Epidermal melanocyte (primary cell): ENCODE measurements around the gene GALR3.
"Not testable (repeated sequence)": the region's sequence is repeated elsewhere in the genome, so short reads cannot be mapped to it uniquely, and the experiment has no call there.

ENCODE experiments used
- DNase-seq: peaks from one replicate; pipeline ENCODE4 v3.0.0; 2011; ENCODE audit warnings: low spot score; ENCODE audit not compliant: insufficient read length

GALR3 gene, protein sequence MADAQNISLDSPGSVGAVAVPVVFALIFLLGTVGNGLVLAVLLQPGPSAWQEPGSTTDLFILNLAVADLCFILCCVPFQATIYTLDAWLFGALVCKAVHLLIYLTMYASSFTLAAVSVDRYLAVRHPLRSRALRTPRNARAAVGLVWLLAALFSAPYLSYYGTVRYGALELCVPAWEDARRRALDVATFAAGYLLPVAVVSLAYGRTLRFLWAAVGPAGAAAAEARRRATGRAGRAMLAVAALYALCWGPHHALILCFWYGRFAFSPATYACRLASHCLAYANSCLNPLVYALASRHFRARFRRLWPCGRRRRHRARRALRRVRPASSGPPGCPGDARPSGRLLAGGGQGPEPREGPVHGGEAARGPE

DNA sequence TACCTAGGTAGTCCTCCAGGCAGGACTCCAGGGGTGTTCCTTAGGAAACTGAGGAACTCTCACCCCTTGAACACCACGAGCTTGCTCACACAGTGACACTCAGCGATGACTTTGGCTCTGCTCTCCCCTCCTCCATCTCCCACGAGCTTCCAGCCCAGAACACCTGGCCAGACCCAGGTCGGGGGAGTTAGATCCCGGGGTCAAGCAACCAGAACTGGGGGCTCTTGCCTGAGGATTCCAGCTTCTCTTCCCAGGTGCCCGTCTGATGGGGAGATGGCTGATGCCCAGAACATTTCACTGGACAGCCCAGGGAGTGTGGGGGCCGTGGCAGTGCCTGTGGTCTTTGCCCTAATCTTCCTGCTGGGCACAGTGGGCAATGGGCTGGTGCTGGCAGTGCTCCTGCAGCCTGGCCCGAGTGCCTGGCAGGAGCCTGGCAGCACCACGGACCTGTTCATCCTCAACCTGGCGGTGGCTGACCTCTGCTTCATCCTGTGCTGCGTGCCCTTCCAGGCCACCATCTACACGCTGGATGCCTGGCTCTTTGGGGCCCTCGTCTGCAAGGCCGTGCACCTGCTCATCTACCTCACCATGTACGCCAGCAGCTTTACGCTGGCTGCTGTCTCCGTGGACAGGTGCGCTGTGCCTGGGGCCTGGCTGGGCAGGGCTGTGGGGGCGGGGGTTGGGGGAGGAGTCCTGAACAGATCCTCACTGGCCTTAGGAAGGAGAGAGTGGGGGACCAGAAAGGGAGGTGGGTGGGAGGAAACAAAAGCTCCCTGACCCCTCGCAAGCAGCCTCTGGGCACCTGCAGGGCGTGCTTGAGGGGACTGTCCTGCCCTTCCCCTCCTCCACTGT is at the start of gene GALR3:
Gene GALR3, plus strand, starts transcription at position 249 of the 852 bp plus-strand sequence. Its CDS starts 25 bp downstream, at position 274.
- DNase-seq: no peak

DNA sequence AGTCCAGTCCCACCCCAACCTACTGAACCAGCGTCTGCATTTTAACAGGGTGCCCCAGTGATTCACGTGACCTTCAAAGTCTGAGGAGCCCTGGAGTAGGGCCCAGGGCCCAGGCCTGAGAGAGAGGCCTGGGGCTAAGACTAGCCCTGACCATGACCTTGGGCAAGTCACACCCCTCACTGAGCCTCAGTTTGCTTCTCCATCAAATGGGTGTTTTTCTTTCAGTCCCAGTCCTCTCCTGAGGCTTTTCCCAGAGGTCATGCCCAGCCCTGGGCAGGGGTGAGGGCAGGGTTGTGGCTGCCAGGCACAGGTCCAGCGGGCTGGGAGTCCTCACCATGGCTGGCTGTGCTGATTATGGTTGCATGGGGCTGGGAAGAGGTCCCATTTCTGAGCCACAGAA is 48.5 kb upstream of the GALR3 start:
- no peak for DNase-seq

DNA sequence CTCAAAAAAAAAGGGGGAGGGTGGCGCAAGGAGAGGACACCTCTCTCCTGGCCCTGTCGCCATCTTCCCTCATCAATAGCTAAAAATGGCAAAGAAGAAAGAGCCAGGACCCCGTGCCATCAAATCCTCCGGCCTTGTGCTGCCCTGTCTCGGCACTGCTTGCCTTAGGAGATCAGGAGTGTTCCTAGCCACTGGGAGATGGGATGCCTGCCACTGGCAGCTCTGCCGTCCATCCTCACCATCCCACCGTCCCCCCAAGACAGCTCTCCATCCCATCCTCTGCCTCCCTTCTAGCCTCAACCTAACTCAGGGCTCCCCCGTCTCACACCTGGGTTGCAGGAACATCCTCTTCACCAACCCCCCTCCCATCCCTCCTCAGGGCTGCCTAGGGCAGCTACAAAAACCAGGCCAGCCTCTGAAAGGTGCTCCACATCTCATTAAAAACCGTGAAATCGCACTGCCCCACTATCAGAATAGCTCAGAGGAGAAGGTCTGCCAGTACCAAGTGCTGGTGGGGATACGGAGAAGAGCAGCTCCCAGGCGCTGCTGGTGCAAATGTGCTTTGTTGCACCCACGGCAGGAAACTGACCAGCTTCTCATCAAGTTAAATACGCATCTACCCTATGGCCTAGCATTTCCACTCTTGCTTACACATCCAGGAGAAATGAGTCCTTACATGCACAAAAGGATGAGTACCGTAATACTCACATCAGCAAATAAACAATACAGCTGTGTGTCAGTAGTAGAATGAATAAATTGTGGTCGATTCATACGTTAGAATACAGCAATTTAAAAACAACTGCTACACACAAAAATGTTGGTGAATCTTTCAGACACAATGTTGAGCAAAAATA is 47.2 kb upstream of the GALR3 start:
- no peak for DNase-seq

DNA sequence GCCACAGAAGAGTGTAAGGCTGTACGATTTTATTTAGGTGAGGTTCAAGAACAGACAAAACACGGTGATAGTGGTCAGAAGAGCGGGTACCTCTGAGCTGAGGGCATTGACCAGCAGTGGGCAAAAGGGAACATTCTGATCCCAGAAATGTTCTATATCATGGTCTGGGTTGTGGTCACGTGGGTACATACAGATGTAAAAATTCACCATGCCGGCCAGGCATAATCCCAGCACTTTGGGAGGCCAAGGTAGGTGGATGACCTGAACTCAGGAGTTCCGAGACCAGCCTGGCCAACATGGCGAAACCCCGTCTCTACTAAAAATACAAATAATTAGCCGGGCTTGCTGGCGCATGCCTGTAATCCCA is 46.6 kb upstream of the GALR3 start:
- DNase-seq: no peak

DNA sequence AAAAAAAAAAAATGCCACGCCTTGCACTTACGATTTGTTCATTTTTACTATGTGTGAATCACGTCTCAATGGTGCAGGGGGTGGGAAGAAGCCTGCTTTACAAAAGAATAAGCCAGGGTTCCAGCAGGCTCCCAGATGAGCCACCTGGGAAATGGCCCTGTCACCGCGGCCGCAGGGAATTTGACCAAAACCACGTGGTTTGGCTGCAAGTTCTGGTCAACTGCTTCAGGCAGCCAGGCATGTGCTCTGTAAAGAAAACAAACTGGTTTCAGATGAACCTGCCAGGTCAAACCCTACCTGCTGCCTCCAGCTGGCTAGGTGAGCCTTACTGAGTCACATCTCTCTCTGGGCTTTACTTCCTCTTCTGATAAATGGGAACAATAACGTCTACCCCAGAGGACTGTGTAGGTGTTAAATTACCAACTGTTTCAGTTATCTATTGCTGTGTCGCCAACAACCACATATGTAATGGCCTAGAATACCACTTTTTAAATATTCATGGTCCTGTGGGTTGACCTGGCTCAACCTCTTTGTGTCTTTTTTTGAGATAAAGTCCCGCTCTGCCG is 46.0 kb upstream of the GALR3 start:
- no peak for DNase-seq

DNA sequence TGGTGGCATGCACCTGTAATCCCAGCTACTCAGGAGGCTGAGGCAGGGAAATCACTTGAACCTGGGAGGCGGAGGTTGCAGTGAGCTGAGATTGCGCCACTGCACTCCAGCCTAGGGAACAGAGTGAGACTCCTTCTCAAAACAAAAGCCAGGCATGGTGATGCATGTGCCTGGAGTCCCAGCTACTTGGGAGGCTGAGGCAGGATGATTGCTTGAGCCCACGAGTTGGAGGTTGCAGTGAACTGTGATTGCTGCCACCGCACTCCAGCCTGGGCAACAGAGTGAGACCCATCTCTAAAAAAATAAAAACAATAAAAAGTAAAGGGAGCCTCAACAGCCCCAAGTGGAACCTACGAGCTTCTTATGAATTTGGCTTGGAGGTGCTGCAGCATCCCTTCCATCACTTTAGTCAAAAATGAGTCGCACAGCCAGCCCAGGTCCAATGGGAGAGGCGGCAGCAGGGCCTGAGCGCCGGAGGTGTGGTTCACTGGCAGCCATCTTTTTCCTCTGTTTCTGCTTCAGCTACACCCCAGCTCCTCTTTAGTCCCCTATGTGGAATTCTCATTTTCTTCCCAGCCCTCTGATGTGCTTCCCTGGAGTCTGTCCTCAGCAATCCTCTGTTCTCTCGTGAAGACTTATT is 44.7 kb upstream of the GALR3 start:
- no peak for DNase-seq

DNA sequence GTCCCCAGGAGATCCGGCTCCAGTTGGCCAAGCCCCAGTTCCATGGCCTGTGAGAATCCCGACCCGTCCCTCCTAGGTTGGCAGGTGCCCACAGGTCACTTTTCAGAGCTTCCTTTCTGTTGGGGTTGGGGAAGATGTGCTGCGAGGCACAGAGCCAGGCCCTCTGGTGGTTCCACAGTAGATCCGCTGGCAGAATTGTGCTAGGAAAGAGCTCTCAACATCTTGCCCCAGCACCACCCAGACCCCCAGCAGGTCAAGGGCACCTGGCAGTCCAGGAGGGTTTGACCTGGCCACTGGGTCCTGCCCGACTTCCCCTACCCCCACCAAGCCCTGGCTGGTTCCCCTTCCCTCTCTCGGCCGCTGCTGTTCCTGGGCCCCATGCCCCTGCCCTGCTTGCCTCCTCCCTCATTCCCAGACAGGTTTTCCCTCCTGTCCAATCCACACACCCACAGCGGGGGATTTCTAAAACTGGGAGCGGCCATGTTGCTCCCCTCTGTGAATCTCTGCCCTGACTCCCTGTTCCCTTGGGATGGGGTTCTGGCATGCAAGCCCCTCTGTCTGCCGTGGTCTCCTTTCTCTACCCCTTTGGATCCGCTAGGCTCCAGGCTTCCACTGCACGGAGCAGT is 41.6 kb upstream of the GALR3 start:
- no peak for DNase-seq

DNA sequence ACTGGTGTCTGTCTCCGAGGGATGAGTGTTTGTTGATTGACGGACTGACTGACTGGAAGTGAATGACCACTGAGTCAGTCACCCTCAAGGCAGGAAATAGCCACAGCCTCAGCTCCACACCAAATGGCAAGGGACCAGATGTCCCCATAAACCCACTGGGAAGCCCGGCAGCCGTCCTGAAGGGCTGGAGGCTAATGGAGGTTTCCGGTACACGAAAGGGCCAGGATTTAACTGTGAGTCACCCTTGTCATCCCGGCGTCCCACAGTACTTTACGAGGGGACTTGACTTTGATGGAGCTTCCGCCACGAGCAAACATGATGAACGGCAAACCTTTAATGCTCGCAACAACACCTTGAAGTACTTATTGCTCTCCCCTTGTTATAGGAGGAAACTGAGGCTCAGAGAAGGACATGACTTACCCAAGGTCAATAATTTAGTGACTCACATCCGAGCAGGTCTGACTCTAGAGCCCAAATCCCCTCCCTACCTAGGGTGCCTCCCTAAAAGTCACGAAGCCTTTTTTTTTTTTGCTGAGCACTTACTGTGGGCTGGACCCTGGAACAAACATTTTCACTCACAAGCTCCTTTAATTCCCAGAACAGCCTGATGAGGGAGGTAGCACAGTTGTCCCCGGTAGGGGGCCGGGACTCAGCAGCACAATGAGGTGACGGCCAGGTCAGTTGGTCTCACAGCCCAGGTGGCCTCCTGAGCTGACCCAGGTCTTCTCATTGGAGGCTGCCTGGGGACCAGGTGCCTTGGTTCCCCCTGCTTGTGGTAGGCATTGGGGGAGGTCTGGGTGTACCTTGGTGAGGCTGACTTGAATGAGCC is 40.6 kb upstream of the GALR3 start:
- no peak for DNase-seq

DNA sequence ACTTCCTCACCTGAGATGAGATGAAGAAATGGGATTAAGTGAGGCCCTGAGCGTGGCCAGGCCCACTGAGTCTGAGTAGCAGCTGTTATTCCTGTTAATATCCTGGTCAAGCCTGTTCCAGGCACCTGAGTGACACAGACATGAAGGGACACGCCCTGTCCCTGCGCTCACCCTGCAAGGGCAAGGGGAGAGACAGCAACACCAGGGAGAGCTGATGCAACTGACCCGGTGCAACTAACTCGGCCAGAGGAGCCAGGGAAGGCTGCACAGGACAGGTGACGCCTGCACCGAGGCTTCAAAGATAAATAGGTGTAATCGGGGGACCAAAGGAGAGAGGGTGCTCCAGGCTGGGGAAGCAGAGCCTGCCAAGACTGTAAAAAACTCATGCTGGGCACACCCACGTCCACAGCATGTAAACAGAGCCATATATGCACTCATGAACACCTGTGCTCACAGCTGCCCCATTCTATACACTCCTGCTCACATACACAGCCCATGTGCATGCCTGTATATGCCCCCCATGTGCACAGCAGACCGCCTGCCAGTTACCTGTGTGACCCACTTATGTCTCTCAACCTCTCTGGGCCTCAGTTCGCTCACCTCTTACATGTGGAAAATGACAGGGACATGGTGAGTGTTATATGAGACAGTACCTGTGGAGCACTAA is 38.2 kb upstream of the GALR3 start:
- no peak for DNase-seq

DNA sequence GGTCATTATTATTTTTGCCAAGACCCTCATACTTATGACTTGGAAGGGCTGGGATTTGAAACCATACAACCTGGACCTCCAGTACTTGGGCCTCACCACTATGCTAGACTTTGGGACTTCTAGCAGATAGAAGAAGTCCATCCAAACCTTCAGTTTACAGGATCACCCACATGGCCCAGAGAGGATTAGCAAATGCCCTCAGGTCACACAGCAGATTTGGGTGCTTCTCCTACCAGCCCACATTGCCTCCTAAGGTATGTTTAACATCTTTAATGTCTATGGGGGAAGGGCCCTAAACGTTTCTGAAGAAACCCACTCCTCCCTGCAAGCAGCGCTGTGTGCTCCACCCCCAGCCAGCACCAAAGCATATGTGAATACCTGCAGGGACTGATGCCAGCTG is 32.9 kb upstream of the GALR3 start:
- no peak for DNase-seq

DNA sequence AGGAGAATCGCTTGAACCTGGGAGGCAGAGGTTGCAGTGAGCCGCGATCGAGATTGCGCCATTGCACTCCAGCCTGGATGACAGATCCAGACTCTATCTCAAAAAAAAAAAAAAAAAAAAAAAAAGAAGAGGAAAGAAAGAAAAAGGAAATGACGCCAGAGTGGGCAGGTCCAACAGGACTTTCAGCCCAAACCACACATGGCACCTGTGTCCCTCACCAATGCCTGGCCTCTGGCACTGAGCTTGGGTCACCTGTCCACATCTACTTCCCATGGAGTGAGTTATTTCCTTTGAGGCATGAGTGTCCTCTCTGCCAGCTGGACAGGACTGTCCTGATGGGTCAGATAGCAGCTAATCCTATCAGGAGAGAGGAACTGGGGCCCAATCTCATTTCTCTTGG is 30.7 kb upstream of the GALR3 start:
- DNase-seq: no peak

DNA sequence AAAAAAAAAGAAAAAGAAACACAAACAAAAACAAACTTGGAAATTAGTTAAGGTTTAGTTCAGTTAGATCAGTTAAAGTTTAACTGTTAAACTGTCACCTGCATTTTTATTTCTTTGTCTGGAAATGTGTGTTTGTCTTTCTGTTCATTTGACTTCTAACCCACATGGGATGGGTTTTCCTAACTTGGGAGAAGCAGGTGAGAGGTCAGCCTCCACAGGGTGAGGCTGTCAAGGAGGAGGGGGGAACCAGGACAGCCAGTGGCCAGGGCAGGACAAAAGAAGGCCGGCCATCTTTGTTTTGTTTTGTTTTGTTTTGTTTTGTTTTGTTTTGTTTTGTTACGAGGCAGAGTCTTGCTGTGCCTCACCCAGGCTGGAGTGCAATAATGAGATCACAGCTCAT is 28.8 kb upstream of the GALR3 start:
- DNase-seq: no peak

DNA sequence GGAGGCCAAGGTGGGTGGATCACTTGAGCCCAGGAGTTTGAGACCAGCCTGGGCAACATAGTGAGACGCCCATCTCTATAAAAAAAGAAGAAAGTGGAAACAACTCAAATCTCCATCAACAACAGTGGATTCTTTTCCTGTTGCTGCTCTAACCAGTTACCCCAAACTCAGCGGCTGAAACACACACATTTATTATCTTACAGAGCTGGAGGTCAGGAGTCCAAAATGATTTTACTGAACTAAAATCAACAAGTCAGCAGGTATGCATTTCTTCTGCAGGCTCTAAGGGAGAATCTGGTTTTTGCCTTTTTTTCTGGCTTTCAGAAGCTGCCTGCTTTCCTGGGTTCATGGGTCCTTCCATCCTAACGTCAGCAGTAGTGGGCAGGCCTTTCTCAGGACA is 27.1 kb upstream of the GALR3 start:
- DNase-seq: no peak

DNA sequence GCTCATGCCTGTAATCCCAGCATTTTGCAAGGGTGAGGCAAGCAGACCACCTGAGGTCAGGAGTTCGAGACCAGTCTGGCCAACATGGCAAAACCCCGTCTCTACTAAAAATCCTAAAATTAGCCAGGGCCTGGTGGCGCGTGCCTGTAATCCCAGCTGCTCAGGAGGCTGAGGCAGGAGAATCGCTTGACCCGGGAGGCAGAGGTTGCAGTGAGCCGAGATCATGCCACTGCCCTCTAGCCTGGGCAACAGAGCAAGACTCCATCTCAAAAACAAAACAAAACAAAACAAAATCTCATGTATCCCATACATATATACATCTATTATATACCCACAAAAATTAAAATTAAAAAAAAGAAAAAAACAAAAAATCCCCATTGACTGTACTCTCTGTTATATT is 25.9 kb upstream of the GALR3 start:
- DNase-seq: not testable (repeated sequence)

DNA sequence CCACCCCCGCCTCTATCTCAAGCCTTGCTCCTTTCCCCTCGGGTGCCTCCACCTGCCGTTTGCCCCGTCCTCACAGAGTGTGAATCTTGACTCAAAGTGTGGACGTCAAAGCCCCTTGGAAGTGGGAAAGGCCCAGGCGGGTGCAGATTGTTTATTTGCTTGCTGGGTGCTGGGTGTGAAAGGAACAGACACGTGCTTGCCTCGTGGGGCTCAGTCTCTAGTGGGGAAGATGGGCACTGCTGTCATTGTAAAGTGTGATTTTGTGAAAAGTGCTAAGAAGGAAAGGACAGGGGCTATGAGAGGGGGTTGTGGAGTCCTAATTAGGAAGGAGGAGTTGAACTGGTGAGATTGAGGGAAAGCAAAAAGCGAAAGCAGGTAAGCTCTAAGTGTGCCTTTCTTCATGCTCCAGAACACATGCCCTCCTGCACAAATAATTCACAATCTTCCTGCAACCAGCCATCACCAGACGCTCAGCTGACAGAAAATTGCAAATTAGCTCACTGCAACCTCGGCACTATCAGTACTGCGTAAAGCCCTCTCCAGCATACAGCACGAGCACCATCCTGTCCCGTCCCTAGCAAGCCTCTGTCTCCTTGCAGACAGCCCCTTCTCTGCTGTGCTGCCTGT is 25.2 kb upstream of the GALR3 start:
- DNase-seq: no peak

DNA sequence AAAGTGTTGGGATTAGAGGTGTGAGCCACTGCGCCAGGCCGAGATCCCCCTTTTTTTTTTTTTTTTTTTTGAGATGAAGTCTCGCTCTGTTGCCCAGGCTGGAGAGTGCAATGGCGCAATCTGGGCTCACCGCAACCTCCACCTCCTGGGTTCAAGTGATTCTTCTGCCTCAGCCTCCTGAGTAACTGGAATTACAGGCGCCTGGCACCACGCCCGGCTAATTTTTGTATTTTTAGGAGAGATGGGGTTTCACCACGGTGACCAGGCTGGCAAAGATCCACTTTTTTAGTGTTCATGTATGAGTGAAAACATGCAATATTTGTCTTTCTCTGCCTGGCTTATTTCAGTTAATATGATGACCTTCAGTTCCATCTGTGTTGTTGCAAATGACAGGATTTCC is 23.2 kb upstream of the GALR3 start:
- DNase-seq: not testable (repeated sequence)

DNA sequence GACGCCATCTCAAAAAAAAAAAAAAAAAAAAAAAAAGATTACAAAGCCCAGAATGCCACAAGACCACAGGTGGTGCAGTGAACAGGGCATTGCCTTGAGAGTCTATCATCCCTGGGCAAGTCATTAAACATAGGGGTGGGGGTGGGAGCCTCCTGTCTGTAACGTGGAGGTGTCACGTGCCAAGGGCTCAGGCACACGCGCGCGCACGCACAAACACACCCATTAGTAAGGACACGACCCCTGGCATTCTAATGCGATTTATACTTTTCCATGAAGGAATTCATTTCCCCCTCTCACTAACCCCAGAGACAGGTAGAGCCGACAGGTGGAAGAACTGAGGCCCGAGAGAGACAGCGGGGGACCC is 21.3 kb upstream of the GALR3 start:
- DNase-seq: no peak

DNA sequence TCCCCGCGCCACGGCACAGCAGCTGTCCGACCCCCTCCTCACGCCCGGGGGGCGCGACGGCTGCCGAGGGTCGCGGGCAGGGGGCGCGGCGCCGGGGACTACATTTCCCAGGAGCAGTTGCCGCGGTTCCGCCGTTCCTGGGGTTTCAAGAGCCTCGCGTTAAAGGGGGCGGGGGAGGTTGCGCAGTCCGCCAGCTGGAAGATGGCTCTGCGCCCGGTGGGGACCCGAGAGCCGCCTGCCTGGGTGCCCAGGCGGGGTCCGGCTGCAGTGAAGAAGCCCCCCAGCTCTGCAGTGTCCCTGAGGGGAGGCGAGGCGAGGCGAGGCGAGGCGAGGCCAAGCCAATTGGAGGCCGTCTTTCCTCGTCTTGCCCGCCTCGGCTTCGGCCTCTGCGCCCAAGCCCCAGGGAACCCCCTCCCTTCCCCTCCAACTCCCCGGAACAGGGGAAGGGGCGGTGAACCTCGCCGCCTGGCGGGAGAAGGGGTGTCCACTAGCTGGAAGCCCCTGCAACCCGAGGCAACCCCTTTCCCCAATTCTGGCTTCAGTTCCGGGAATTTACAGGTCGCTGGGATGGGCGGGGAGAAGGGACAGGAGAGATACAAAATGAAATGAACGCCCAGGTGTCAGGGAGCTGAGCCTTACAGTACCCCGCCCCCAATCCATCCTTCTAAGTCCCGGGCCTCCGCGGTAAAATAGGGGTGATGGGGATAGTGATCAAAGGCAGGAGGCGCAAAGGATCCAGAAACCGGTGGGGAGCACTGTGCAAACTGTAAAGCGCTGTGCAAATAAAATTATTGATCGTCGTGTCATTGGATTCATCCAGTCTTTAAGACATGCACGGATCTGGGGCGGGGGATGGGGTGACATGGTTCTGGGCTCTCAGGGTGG is 20.6 kb upstream of the GALR3 start:
- DNase-seq: peak; percentile 73
